ENCODE data around the gene CLDN5. TPM values are rescaled to one million over a fixed set of nuclear protein-coding genes. Genes with fewer than 3 reads are reported as not detected.

The CLDN5 gene
- total and polyA plus RNA-seq, 2 of the 8 experiments (the other 6 are each of a cell fraction or from before 2014, with no cell fraction given), result 1.2 to 1.6 TPM

DNA sequence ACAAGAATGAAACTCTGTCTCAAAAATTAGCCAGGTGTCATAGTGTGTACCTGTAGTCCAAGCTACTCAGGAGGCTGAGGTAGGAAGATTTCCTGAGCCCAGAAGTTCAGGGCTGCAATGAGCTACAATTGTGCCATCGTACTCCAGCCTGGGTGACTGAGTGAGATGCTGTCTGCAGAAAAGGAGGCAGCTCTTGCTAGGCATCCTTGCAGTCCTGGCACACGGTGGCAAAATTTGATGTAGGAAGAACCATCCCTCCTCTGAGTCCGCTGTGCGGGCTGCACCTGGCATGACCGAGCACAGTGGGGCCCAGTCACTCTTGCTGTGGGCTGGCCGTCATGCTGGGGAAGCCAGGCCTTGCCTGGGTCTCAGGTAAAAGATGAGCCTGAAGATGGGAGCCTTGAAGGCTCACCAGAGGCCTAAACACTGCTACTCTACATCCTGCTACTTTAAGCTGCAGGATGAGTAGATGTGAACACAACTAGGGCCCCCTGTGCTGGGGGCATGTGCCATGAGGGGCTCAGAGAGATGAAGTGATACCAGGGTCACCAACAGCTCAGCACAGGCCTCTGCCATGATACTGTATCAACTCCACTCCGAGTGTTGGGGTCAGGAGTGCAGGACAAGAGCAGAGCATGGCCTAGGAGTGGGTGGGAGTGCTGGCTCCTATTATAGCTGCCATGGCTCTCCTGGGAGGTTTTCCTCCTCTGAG lies 25.9 kb downstream of the CLDN5 start (continued):
- TF ChIP-seq RFX5 (IDR thresholded peaks at IDR 0.05; ENCODE audit: borderline replicate concordance, low read depth, low read length) (no peak), TCF12 (IDR thresholded peaks at IDR 0.05; ENCODE audit: low read depth, low read length) (no peak), JUN (IDR thresholded peaks at IDR 0.05; ENCODE audit: low read depth, low read length) (no peak), GABPA (IDR thresholded peaks at IDR 0.05; ENCODE audit: borderline replicate concordance, insufficient read depth, low read length) (no peak)
- TF ChIP-seq, protein P1, sequence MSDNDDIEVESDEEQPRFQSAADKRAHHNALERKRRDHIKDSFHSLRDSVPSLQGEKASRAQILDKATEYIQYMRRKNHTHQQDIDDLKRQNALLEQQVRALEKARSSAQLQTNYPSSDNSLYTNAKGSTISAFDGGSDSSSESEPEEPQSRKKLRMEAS (IDR thresholded peaks at IDR 0.05), result no peak

Data from H1 (cell line).